ENCODE results near the gene RBMS3. TPM values are rescaled to one million over a fixed set of nuclear protein-coding genes. Genes with fewer than 3 reads are reported as not detected.

The RBMS3 gene
- total RNA-seq, 1 experiment from 2014 or later, result 0.42 TPM

DNA sequence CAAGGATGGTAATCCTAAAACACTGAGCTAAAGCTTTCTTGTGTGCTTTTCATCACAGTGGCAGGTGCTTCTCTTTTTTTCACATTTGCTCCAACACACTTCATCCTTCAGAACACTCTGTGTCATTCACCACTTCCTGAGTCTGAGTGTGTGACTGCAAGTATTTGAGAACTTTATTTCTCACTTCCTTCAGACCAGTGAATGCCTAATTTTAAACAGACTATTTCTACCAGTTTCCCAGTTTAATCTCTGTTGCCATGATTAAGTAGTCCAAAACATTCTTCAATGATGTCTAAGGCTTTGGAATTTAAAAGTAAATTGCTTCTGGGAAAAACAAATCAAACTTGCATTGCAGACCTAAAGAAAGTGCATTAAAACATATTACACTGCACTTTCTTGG, 541.2 kb downstream of the RBMS3 start:
- H3K9me2 ChIP-seq (ENCODE audit: insufficient read depth), result no peaks in the 10 kb centered on the region
- H3K27ac ChIP-seq (ENCODE audit: low read depth, low read length), result no peak overlapping the region
- ATAC-seq (no peak), DNase-seq (ENCODE audit: low read depth, low spot score) (no peak)
- no peak overlapping the region for H3K4me2 ChIP-seq (ENCODE audit: low read length)
- TF ChIP-seq SP1 (IDR thresholded peaks at IDR 0.05; ENCODE audit: low read depth) (no peak), EZH2 (IDR thresholded peaks at IDR 0.05) (no peak), YY1 (IDR thresholded peaks at IDR 0.05; ENCODE audit: extremely low read depth, insufficient replicate concordance, low read depth, low read length) (no peak), POLR2AphosphoS5 (IDR thresholded peaks at IDR 0.05; ENCODE audit: low read depth, low read length) (no peak), EZH2phosphoT487 (IDR thresholded peaks at IDR 0.05; ENCODE audit: borderline replicate concordance) (no peak), ZNF274 (IDR thresholded peaks at IDR 0.05; ENCODE audit: low read depth, low read length) (no peak), CEBPB (IDR thresholded peaks at IDR 0.05; ENCODE audit: low read depth) (no peak), CBX3 (IDR thresholded peaks at IDR 0.05; ENCODE audit: low read depth) (no peak), ZFX (IDR thresholded peaks at IDR 0.05) (no peak), MAX (IDR thresholded peaks at IDR 0.05) (no peak)
- intact Hi-C loops (cut with micrococcal nuclease), result no loop called here
- POLR2A ChIA-PET, result no interaction called here
- H3K9ac ChIP-seq (ENCODE audit: low read length), result no peak overlapping the region
- H3K27me3 ChIP-seq (ENCODE audit: insufficient read depth, low read length), result no peaks in the 10 kb centered on the region
- RAD21 ChIA-PET (ENCODE audit: low non-redundant PET in 1 of 2, low total read pairs in 2 of 2, uncharacterized antibody in 2 of 2, unreplicated experiment in 2 of 2), result no interaction called here
- H4K20me1 ChIP-seq (ENCODE audit: insufficient read depth), result no peaks in the 10 kb centered on the region
- H3K79me2 ChIP-seq (ENCODE audit: insufficient read depth, low read length), result no peaks in the 10 kb centered on the region
- CTCF ChIA-PET, result no interaction called here
- H3K9me3 ChIP-seq (ENCODE audit: control insufficient read depth in 1 of 2, insufficient read depth in 1 of 2, low read depth in 1 of 2, low read length in 2 of 2), result no peaks in the 10 kb centered on the region
- H3K4me1 ChIP-seq (ENCODE audit: control insufficient read depth in 1 of 2, insufficient read depth in 2 of 2, low read length in 2 of 2), result no peaks in the 10 kb centered on the region
- H3K4me3 ChIP-seq (replicated peaks in 1 of 2; ENCODE audit: low read depth in 1 of 2, low read length in 2 of 2), result no peak overlapping the region
- no peaks in the 10 kb centered on the region for H3K36me3 ChIP-seq (ENCODE audit: control insufficient read depth in 1 of 2, insufficient read depth in 2 of 2, low read length in 2 of 2)
- no TSS peak for BruUV-seq (replicated peaks)
- no peak overlapping the region for H2AFZ ChIP-seq (ENCODE audit: low read depth, low read length, poor library complexity, severe bottlenecking)

DNA sequence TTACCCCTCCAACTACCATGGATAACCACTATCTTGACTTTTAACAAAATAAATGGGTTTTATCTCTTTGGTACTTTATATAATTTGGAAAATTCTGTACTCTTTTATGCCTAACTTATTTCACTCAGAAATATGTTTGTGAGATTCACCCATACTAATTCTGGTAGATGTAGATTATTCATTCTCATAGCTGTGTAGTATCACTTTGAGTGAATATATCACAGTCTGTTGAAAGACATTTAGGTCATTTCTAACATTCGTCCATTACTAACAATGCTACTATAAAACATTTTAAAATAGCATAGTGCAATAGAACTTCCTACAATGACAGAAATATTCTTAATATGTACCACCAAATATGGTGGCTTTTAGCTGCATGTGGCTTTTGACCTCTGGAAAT, 542.4 kb downstream of the RBMS3 start:
- H3K9ac ChIP-seq (ENCODE audit: low read length), result no peak overlapping the region
- H3K9me2 ChIP-seq (ENCODE audit: insufficient read depth), result no peaks in the 10 kb centered on the region
- POLR2A ChIA-PET, result no interaction called here
- H3K27me3 ChIP-seq (ENCODE audit: insufficient read depth, low read length), result no peaks in the 10 kb centered on the region
- H3K4me2 ChIP-seq (ENCODE audit: low read length), result no peak overlapping the region
- no peak overlapping the region for H3K4me3 ChIP-seq (replicated peaks in 1 of 2; ENCODE audit: low read depth in 1 of 2, low read length in 2 of 2)
- RAD21 ChIA-PET (ENCODE audit: low non-redundant PET in 1 of 2, low total read pairs in 2 of 2, uncharacterized antibody in 2 of 2, unreplicated experiment in 2 of 2), result no interaction called here
- no peak overlapping the region for H2AFZ ChIP-seq (ENCODE audit: low read depth, low read length, poor library complexity, severe bottlenecking)
- CTCF ChIA-PET, result no interaction called here
- H3K27ac ChIP-seq (ENCODE audit: low read depth, low read length), result no peak overlapping the region
- no peaks in the 10 kb centered on the region for H4K20me1 ChIP-seq (ENCODE audit: insufficient read depth)
- no peaks in the 10 kb centered on the region for H3K4me1 ChIP-seq (ENCODE audit: control insufficient read depth in 1 of 2, insufficient read depth in 2 of 2, low read length in 2 of 2)
- H3K79me2 ChIP-seq (ENCODE audit: insufficient read depth, low read length), result no peaks in the 10 kb centered on the region
- TF ChIP-seq SRF (IDR thresholded peaks at IDR 0.05; ENCODE audit: low read depth), result no peak
- no peak for TF ChIP-seq JUND (IDR thresholded peaks at IDR 0.05)
- no peak for TF ChIP-seq EZH2phosphoT487 (IDR thresholded peaks at IDR 0.05; ENCODE audit: borderline replicate concordance)
- TF ChIP-seq POLR2A (IDR thresholded peaks at IDR 0.05; ENCODE audit: borderline replicate concordance, extremely low read depth, insufficient read depth, insufficient read length), result no peak
- DNase-seq (ENCODE audit: low read depth, low spot score) (no peak), ATAC-seq (no peak)
- no peaks in the 10 kb centered on the region for H3K36me3 ChIP-seq (ENCODE audit: control insufficient read depth in 1 of 2, insufficient read depth in 2 of 2, low read length in 2 of 2)
- BruUV-seq (replicated peaks), result no TSS peak
- no peaks in the 10 kb centered on the region for H3K9me3 ChIP-seq (ENCODE audit: control insufficient read depth in 1 of 2, insufficient read depth in 1 of 2, low read depth in 1 of 2, low read length in 2 of 2)
- intact Hi-C loops (cut with micrococcal nuclease), result no loop called here

Data from HCT116 (cell line).